Measurements from ENCODE around the gene TREX2.

- no peak for TF ChIP-seq CTCF (IDR thresholded peaks at IDR 0.05)
- no peak for TF ChIP-seq POLR2A (IDR thresholded peaks at IDR 0.05)
Observed at GRCh38 chrX:153447581-153447960, 1.7 kb upstream of the TREX2 start.

All from vagina (tissue), 2 donors.